ENCODE measurements around the gene DGKI.

The DGKI gene

DNA sequence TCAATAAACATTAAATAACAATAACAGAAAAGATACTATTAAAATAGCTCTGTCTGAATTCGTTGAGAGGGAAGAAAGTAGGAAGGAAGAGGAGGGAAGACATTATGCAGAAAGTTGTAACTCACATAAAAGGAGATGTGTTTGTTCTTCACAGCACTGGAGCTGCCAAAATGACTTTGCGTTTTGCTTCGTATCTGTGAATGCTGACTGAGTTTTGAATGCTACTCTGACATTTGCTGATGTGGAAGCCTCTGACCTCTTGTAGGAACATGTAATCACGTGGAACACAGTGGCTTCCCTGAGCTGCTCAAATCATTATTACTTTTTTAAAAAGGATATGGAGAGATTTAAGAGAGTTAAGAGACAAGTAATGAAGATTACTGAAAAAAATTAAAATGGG is 15.6 kb upstream of the DGKI start:
- Histone ChIP-seq H3K4me3 (ENCODE audit: low read length) (no peak overlapping the region), H3K79me2 (ENCODE audit: control insufficient read depth, low read length) (no peaks in the 10 kb centered on the region), H4K20me1 (ENCODE audit: control insufficient read depth, insufficient read depth, low read depth, low read length) (no peaks in the 10 kb centered on the region), H3K4me1 (ENCODE audit: control insufficient read depth, low read length) (no peaks in the 10 kb centered on the region), H3K4me2 (ENCODE audit: low read length) (no peak overlapping the region), H3K27me3 (ENCODE audit: control insufficient read depth, low read length) (no peaks in the 10 kb centered on the region), H3K9me2 (replicated peaks; ENCODE audit: control insufficient read depth, low read length) (no peaks in the 10 kb centered on the region), H3F3A (ENCODE audit: control insufficient read depth, insufficient read depth) (no peaks in the 10 kb centered on the region), H3K36me3 (ENCODE audit: control insufficient read depth, low read length) (no peaks in the 10 kb centered on the region), H3K27ac (ENCODE audit: low read depth, low read length) (no peak overlapping the region), H3K9me3 (ENCODE audit: control insufficient read depth, insufficient read depth, low read length) (peaks cover 13% of the 10 kb centered on the region; the same call in 1 of the 2 replicates)
- TF ChIP-seq, protein P1, sequence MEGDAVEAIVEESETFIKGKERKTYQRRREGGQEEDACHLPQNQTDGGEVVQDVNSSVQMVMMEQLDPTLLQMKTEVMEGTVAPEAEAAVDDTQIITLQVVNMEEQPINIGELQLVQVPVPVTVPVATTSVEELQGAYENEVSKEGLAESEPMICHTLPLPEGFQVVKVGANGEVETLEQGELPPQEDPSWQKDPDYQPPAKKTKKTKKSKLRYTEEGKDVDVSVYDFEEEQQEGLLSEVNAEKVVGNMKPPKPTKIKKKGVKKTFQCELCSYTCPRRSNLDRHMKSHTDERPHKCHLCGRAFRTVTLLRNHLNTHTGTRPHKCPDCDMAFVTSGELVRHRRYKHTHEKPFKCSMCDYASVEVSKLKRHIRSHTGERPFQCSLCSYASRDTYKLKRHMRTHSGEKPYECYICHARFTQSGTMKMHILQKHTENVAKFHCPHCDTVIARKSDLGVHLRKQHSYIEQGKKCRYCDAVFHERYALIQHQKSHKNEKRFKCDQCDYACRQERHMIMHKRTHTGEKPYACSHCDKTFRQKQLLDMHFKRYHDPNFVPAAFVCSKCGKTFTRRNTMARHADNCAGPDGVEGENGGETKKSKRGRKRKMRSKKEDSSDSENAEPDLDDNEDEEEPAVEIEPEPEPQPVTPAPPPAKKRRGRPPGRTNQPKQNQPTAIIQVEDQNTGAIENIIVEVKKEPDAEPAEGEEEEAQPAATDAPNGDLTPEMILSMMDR (IDR thresholded peaks at IDR 0.05; ENCODE audit: low read depth, low read length, poor library complexity, severe bottlenecking): no peak
- no peak for TF ChIP-seq EZH2phosphoT487 (IDR thresholded peaks at IDR 0.05; ENCODE audit: borderline replicate concordance, low read length)

DNA sequence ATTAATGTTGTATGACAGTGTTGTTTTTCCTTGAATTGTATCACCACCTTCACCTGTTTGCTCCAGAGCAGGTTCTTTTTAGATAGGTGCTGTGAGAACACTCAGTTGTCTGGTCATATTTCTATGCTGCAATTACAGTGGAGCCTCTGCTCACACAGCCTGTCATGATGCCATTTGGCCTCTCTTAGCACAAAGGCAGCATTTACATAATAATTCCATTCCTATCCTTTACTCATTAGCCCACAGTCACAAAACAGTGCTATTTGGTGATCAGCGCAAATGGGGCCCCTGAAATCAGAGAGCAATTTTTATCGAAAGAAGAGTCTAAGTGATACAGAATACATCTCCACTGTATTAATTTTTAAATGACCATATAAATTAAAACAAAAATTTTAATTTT is 13.8 kb upstream of the DGKI start:
- Histone ChIP-seq H3K9me2 (replicated peaks; ENCODE audit: control insufficient read depth, low read length) (no peaks in the 10 kb centered on the region), H3K27me3 (ENCODE audit: control insufficient read depth, low read length) (no peaks in the 10 kb centered on the region), H3K9me3 (ENCODE audit: control insufficient read depth, insufficient read depth, low read length) (0 out of 2 replicates have a peak, but pooled peaks cover under 1% of the 10 kb centered on the region), H3K27ac (ENCODE audit: low read depth, low read length) (no peak overlapping the region), H3F3A (ENCODE audit: control insufficient read depth, insufficient read depth) (no peaks in the 10 kb centered on the region), H3K4me2 (ENCODE audit: low read length) (no peak overlapping the region), H3K4me1 (ENCODE audit: control insufficient read depth, low read length) (no peaks in the 10 kb centered on the region), H4K20me1 (ENCODE audit: control insufficient read depth, insufficient read depth, low read depth, low read length) (no peaks in the 10 kb centered on the region), H3K79me2 (ENCODE audit: control insufficient read depth, low read length) (no peaks in the 10 kb centered on the region), H3K4me3 (ENCODE audit: low read length) (no peak overlapping the region), H3K36me3 (ENCODE audit: control insufficient read depth, low read length) (no peaks in the 10 kb centered on the region)
- TF ChIP-seq, protein P1 (IDR thresholded peaks at IDR 0.05; ENCODE audit: low read depth, low read length, poor library complexity, severe bottlenecking): no peak
- no peak for TF ChIP-seq EZH2phosphoT487 (IDR thresholded peaks at IDR 0.05; ENCODE audit: borderline replicate concordance, low read length)

DNA sequence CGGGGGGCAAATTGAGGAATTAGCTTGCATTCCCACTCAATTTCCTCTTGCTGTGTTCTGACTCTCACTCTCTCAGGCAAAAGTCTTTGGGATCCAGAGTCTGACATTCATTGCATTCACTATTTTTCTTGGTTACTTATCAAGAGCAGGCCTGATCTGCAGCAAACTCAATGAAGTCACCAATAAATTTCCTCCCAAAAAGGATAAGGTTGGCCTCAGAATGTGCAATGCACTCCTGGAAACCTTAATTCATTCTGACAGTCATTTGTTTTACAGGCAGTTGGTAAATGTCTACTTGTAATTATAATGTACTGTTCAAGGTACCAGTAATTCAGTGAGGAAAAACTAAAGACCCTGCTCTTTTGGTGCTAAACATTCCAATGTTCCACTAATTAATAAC is 6.3 kb upstream of the DGKI start:
- H3F3A ChIP-seq (ENCODE audit: control insufficient read depth, insufficient read depth): no peaks in the 10 kb centered on the region
- TF ChIP-seq, protein P1 (IDR thresholded peaks at IDR 0.05; ENCODE audit: low read depth, low read length, poor library complexity, severe bottlenecking): no peak
- TF ChIP-seq EZH2phosphoT487 (IDR thresholded peaks at IDR 0.05; ENCODE audit: borderline replicate concordance, low read length): no peak

More for the DNA sequence above, 6.3 kb upstream of the DGKI start:
- Histone ChIP-seq H3K27ac (ENCODE audit: low read depth, low read length) (no peak overlapping the region), H3K4me3 (ENCODE audit: low read length) (no peak overlapping the region), H3K9me3 (ENCODE audit: control insufficient read depth, insufficient read depth, low read length) (no peaks in the 10 kb centered on the region), H3K4me1 (ENCODE audit: control insufficient read depth, low read length) (no peaks in the 10 kb centered on the region), H3K27me3 (ENCODE audit: control insufficient read depth, low read length) (no peaks in the 10 kb centered on the region), H3K4me2 (ENCODE audit: low read length) (no peak overlapping the region), H3K79me2 (ENCODE audit: control insufficient read depth, low read length) (no peaks in the 10 kb centered on the region), H3K36me3 (ENCODE audit: control insufficient read depth, low read length) (no peaks in the 10 kb centered on the region), H3K9me2 (replicated peaks; ENCODE audit: control insufficient read depth, low read length) (no peaks in the 10 kb centered on the region), H4K20me1 (ENCODE audit: control insufficient read depth, insufficient read depth, low read depth, low read length) (no peaks in the 10 kb centered on the region)
